NCI-H1417 (cell line): ENCODE results near the gene SLC2A9.

Source experiments
- DNase-seq, 3 experiments: peaks; one replicate each; lab custom pipeline; 2025; lab: John Stamatoyannopoulos, UW

The SLC2A9 gene

GRCh38 chr4:9962611-9963314, 58.5 kb downstream of the SLC2A9 start:
- DNase-seq: no peak

- DNase-seq: no peak
These were observed 66.8 kb downstream of the SLC2A9 start for GRCh38 chr4:9954468-9954867.

- no peak for DNase-seq
These were observed 68.2 kb downstream of the SLC2A9 start for GRCh38 chr4:9953089-9953488.

- no peak for DNase-seq
These were observed 68.8 kb downstream of the SLC2A9 start for GRCh38 chr4:9952415-9952950.

GRCh38 chr4:9949573-9949972, 71.7 kb downstream of the SLC2A9 start:
- DNase-seq: no peak

GRCh38 chr4:9947168-9948062, 73.9 kb downstream of the SLC2A9 start:
- no peak for DNase-seq

- DNase-seq: no peak
These were observed 75.1 kb downstream of the SLC2A9 start for GRCh38 chr4:9946170-9946569.

GRCh38 chr4:9944431-9945425, 76.6 kb downstream of the SLC2A9 start:
- no peak for DNase-seq

GRCh38 chr4:9943761-9944160, 77.5 kb downstream of the SLC2A9 start:
- DNase-seq: no peak

GRCh38 chr4:9942921-9943600, 78.2 kb downstream of the SLC2A9 start:
- no peak for DNase-seq

GRCh38 chr4:9942139-9942538, 79.2 kb downstream of the SLC2A9 start:
- no peak for DNase-seq

GRCh38 chr4:9940041-9940440, 81.3 kb downstream of the SLC2A9 start:
- no peak for DNase-seq

- DNase-seq: no peak
These were observed 82.4 kb downstream of the SLC2A9 start for GRCh38 chr4:9938933-9939332.

- DNase-seq: no peak
These were observed 84.2 kb downstream of the SLC2A9 start for GRCh38 chr4:9937078-9937477.

GRCh38 chr4:9936129-9936644, 85.1 kb downstream of the SLC2A9 start:
- DNase-seq: no peak

- DNase-seq: no peak
These were observed 87.3 kb downstream of the SLC2A9 start for GRCh38 chr4:9933956-9934355.

- no peak for DNase-seq
These were observed 88.1 kb downstream of the SLC2A9 start for GRCh38 chr4:9933184-9933583.

- DNase-seq: no peak
These were observed 88.5 kb downstream of the SLC2A9 start for GRCh38 chr4:9932771-9933170.

- no peak for DNase-seq
These were observed 90.2 kb downstream of the SLC2A9 start for GRCh38 chr4:9931146-9931545.

- no peak for DNase-seq
These were observed 92.2 kb downstream of the SLC2A9 start for GRCh38 chr4:9929111-9929510.
